Mucosa of gallbladder (tissue), 1 donor: ENCODE data around the gene LDHAL6B. TPM values are rescaled to one million over a fixed set of nuclear protein-coding genes. Genes with fewer than 3 reads are reported as not detected.

Source experiments
- DNase-seq: peaks from one replicate; pipeline ENCODE4 v3.0.0-alpha.2; 2020; ENCODE audit warnings: low spot score
- total RNA-seq: library from RNA; stranded (reverse); gene quantifications from one replicate; pipeline ENCODE4 v1.2.1, GENCODE V29; 2021
- donor health status: DM: no; HTN: no; CAD: no.

LDHAL6B gene
- total RNA-seq, 1 donor from 2014 or later, result not detected

- DNase-seq, result no peak
Observed at GRCh38 chr15:59177317-59177660, 29.4 kb upstream of the LDHAL6B start.

- DNase-seq, result no peak
Observed at GRCh38 chr15:59178151-59178695, 28.4 kb upstream of the LDHAL6B start.

GRCh38 chr15:59179717-59180116, 26.9 kb upstream of the LDHAL6B start:
- DNase-seq, result no peak

GRCh38 chr15:59180945-59181600, 25.6 kb upstream of the LDHAL6B start:
- no peak for DNase-seq

GRCh38 chr15:59185725-59186124, 20.9 kb upstream of the LDHAL6B start:
- DNase-seq, result no peak

- DNase-seq, result no peak
Observed at GRCh38 chr15:59186501-59186900, 20.1 kb upstream of the LDHAL6B start.

GRCh38 chr15:59189241-59189640, 17.4 kb upstream of the LDHAL6B start:
- DNase-seq, result no peak

GRCh38 chr15:59190291-59190690, 16.4 kb upstream of the LDHAL6B start:
- DNase-seq, result no peak

- no peak for DNase-seq
Observed at GRCh38 chr15:59191855-59192237, 14.8 kb upstream of the LDHAL6B start.

- DNase-seq, result no peak
Observed at GRCh38 chr15:59194639-59195325, 11.9 kb upstream of the LDHAL6B start.

GRCh38 chr15:59196416-59196815, 10.2 kb upstream of the LDHAL6B start:
- DNase-seq, result no peak

- DNase-seq, result no peak
Observed at GRCh38 chr15:59197454-59197853, 9.2 kb upstream of the LDHAL6B start.

GRCh38 chr15:59199626-59200465, 6.8 kb upstream of the LDHAL6B start:
- DNase-seq, result no peak

- DNase-seq, result no peak
Observed at GRCh38 chr15:59200560-59200959, 6.1 kb upstream of the LDHAL6B start.

- no peak for DNase-seq
Observed at GRCh38 chr15:59203008-59203407, 3.6 kb upstream of the LDHAL6B start.

GRCh38 chr15:59203657-59204056, 3.0 kb upstream of the LDHAL6B start:
- no peak for DNase-seq

GRCh38 chr15:59205839-59206622, 612 bp upstream of the LDHAL6B start:
- DNase-seq, result no peak

- no peak for DNase-seq
Observed at GRCh38 chr15:59208613-59209249, 2.1 kb downstream of the LDHAL6B start.

- no peak for DNase-seq
Observed at GRCh38 chr15:59210186-59210585, 3.5 kb downstream of the LDHAL6B start.

- no peak for DNase-seq
Observed at GRCh38 chr15:59216911-59217310, 10.3 kb downstream of the LDHAL6B start.

- no peak for DNase-seq
Observed at GRCh38 chr15:59217876-59218498, 11.3 kb downstream of the LDHAL6B start.
